GM12878 (cell line): ENCODE results near the gene CXCL6. TPM values are rescaled to one million over a fixed set of nuclear protein-coding genes. Genes with fewer than 3 reads are reported as not detected.

Source experiments
- CBX5 ChIP-seq: sonication (generic); IDR thresholded peaks from 2 replicates; pipeline ENCODE4 v1.6.1; 2016; ENCODE audit warnings: low read depth, moderate library complexity, mild to moderate bottlenecking, inconsistent platforms
- ESRRA ChIP-seq: IDR thresholded peaks from 2 replicates; pipeline ENCODE4 v1.6.1; 2012; ENCODE audit warnings: mild to moderate bottlenecking, low read length, improper control_type of control experiment
- IKZF2 ChIP-seq, 2 experiments: fragments of 450-650 bp; IDR thresholded peaks; 2 replicates each; pipeline ENCODE4 v1.6.1; 2017; ENCODE audit warnings: mild to moderate bottlenecking in 2 of 2, moderate library complexity in 2 of 2
- SMAD1 ChIP-seq: fragments of 450-650 bp; IDR thresholded peaks from 2 replicates; pipeline ENCODE4 v1.6.1; 2018; ENCODE audit warnings: mild to moderate bottlenecking, low read depth; ENCODE audit not compliant: partially characterized antibody
- SP1 ChIP-seq: IDR thresholded peaks from one replicate; pipeline ENCODE4 v1.6.1; 2011; ENCODE audit warnings: low read depth, low read length
- ZBTB33 ChIP-seq: fragments of 450-650 bp; IDR thresholded peaks from 2 replicates; pipeline ENCODE4 v1.6.1; 2017; ENCODE audit warnings: mild to moderate bottlenecking
- ZNF622 ChIP-seq: fragments of 450-650 bp; IDR thresholded peaks from 2 replicates; pipeline ENCODE4 v1.6.1; 2017; ENCODE audit warnings: mild to moderate bottlenecking, inconsistent platforms
- polyA plus RNA-seq, 11 experiments: library from polyadenylated mRNA; depleted of rRNA in 4 of 11; unstranded in 6 of 11; stranded (reverse) in 5 of 11; fragments of >200 nt; fragmentation: Nextera tagmentation in 4 of 11; fragmentation: Illumina TruSeq in 1 of 11; extraction: Ambion mirVana in 4 of 11; extraction: Trizol in 1 of 11; gene quantifications; 1 replicate in 1 of 11; 2 replicates in 10 of 11; pipeline versions ENCODE4 v1.2.1 to v1.2.3, GENCODE V29; 2011 to 2016; ENCODE audit warnings: inconsistent platforms in 2 of 11, missing spikeins in 2 of 11, low read depth in 1 of 11
- total RNA-seq, 4 experiments: library from RNA; depleted of rRNA in 3 of 4; stranded (reverse); fragments of >200 nt in 3 of 4; fragmentation: Illumina TruSeq in 1 of 4; extraction: Trizol in 1 of 4; gene quantifications; 2 replicates each; pipeline versions ENCODE4 v1.2.1 to v1.2.3, GENCODE V29; 2013 to 2021
- TF ChIP-seq, protein P1 (sequence below): fragments of 450-650 bp; formaldehyde crosslinking; IDR thresholded peaks from 2 replicates; pipeline ENCODE4 v1.4.0; 2020; ENCODE audit warnings: mild to moderate bottlenecking, moderate library complexity

The CXCL6 gene
- total and polyA plus RNA-seq, 10 of the 15 experiments (the other 5 are each of a cell fraction or from before 2014, with no cell fraction given), result not detected

DNA sequence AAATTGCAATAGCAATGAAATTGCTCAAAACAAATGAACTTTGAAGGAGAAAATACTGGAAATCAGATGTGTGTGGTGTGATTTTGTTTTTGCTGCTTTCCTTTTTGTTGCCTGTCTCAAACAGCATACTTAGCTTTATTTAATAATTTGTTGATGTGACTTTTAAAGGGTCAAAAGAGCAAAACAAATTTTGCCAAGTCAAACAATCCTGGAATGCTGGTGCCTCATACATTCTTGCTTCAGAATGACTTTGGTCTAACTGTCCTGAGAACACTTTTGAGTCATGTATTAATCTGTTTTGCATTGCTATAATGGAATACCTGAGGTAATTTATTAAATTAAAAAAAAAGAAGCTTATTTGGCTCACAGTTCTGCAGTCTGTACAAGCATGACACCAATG lies 20.0 kb downstream of the CXCL6 start (continued):
- TF ChIP-seq, protein P1, sequence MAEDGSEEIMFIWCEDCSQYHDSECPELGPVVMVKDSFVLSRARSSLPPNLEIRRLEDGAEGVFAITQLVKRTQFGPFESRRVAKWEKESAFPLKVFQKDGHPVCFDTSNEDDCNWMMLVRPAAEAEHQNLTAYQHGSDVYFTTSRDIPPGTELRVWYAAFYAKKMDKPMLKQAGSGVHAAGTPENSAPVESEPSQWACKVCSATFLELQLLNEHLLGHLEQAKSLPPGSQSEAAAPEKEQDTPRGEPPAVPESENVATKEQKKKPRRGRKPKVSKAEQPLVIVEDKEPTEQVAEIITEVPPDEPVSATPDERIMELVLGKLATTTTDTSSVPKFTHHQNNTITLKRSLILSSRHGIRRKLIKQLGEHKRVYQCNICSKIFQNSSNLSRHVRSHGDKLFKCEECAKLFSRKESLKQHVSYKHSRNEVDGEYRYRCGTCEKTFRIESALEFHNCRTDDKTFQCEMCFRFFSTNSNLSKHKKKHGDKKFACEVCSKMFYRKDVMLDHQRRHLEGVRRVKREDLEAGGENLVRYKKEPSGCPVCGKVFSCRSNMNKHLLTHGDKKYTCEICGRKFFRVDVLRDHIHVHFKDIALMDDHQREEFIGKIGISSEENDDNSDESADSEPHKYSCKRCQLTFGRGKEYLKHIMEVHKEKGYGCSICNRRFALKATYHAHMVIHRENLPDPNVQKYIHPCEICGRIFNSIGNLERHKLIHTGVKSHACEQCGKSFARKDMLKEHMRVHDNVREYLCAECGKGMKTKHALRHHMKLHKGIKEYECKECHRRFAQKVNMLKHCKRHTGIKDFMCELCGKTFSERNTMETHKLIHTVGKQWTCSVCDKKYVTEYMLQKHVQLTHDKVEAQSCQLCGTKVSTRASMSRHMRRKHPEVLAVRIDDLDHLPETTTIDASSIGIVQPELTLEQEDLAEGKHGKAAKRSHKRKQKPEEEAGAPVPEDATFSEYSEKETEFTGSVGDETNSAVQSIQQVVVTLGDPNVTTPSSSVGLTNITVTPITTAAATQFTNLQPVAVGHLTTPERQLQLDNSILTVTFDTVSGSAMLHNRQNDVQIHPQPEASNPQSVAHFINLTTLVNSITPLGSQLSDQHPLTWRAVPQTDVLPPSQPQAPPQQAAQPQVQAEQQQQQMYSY (CRISPR knock-in tag), result no peak
- TF ChIP-seq IKZF2 (IDR thresholded peaks at IDR 0.05) (no peak), CBX5 (no peak), ESRRA (no peak), SP1 (no peak), ZNF622 (no peak), SMAD1 (no peak), ZBTB33 (no peak)
- TF ChIP-seq, all 136 proteins: peak for 0
